GM21717 (cell line): ENCODE data around the gene TNRC6C.
"Not testable (repeated sequence)": the region's sequence is repeated elsewhere in the genome, so short reads cannot be mapped to it uniquely, and the experiment has no call there.

ENCODE experiments used
- ATAC-seq: cut with Tn5 transposase; IDR thresholded peaks from one replicate; pipeline ENCODE4 v1.9.1; 2021; ENCODE audit warnings: mild to moderate bottlenecking, moderate library complexity; ENCODE audit not compliant: unreplicated experiment

Gene TNRC6C

GRCh38 chr17:78110363-78111015 is 152.0 kb downstream of the TNRC6C start:
- no peak for ATAC-seq

GRCh38 chr17:78111016-78111726 is 152.7 kb downstream of the TNRC6C start:
- ATAC-seq = no peak

GRCh38 chr17:78111727-78112517 is 153.4 kb downstream of the TNRC6C start:
- ATAC-seq = no peak

GRCh38 chr17:78112518-78113471 is 154.3 kb downstream of the TNRC6C start:
- ATAC-seq = no peak

GRCh38 chr17:78113804-78114785 is 155.6 kb downstream of the TNRC6C start:
- ATAC-seq = no peak

- ATAC-seq = no peak
Observed at GRCh38 chr17:78114831-78115723, 156.6 kb downstream of the TNRC6C start.

GRCh38 chr17:78115803-78116202 is 157.3 kb downstream of the TNRC6C start:
- ATAC-seq = not testable (repeated sequence)

GRCh38 chr17:78116411-78116810 is 157.9 kb downstream of the TNRC6C start:
- no peak for ATAC-seq

GRCh38 chr17:78117027-78117981 is 158.8 kb downstream of the TNRC6C start:
- no peak for ATAC-seq

GRCh38 chr17:78118801-78119241 is 160.3 kb downstream of the TNRC6C start:
- ATAC-seq = no peak

GRCh38 chr17:78120537-78120936 is 162.0 kb downstream of the TNRC6C start:
- ATAC-seq = no peak

GRCh38 chr17:78120971-78121800 is 162.7 kb downstream of the TNRC6C start:
- ATAC-seq = no peak

- ATAC-seq = no peak
Observed at GRCh38 chr17:78121801-78122215, 163.3 kb downstream of the TNRC6C start.

GRCh38 chr17:78122216-78122930 is 163.9 kb downstream of the TNRC6C start:
- no peak for ATAC-seq

GRCh38 chr17:78122931-78123249 is 164.4 kb downstream of the TNRC6C start:
- ATAC-seq = no peak
